Activated CD4-positive, alpha-beta T cell treated with anti-CD3 and anti-CD28 coated beads, Interleukin-2, amount 50 U/mL, for 1 hour (primary cell): ENCODE data around the gene C11orf91.
"Not testable (repeated sequence)": the region's sequence is repeated elsewhere in the genome, so short reads cannot be mapped to it uniquely, and the experiment has no call there.

ENCODE experiments used
- DNase-seq: peaks from one replicate; pipeline ENCODE4 v3.0.0-alpha.2; 2020

Gene C11orf91, protein sequence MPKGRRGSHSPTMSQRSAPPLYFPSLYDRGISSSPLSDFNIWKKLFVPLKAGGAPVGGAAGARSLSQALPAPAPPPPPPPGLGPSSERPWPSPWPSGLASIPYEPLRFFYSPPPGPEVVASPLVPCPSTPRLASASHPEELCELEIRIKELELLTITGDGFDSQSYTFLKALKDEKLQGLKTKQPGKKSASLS

DNA sequence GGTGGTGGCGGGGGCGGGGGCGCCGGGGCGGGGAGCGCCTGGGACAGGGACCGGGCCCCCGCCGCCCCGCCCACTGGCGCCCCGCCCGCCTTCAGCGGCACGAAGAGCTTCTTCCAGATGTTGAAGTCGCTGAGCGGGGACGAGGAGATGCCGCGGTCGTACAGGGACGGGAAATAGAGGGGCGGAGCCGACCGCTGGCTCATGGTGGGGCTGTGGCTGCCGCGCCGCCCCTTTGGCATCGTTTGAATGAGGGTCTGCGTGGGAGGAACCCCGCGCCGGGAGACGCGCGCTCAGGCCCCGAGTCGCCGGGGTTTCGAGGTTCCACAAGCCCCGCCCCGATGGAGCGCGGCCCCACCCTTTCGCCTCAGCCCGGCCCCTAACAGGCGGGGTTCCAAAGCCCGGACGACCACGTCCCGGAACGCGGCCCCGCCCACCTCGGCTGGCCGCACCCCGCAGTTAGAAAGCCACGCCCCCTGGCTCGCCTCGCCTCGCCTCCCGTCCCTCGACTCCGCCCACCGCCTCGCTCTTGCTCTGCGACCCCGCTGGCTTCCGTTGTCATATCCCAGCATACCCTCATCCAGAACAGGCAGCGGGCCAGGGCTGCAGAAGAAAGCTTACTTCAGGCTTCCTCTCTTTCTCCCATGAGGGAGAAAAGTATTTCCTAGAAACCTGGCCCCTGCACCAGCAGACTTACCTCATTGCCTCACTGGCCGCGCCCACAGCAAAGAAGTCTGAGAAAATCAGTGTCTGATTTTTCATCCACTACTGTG, at the start of gene C11orf91:
C11orf91 (minus strand) TSS at position 325 of the 770 bp plus-strand sequence; CDS start at position 239, 86 bp downstream.
- peak; percentile 95 for DNase-seq

DNA sequence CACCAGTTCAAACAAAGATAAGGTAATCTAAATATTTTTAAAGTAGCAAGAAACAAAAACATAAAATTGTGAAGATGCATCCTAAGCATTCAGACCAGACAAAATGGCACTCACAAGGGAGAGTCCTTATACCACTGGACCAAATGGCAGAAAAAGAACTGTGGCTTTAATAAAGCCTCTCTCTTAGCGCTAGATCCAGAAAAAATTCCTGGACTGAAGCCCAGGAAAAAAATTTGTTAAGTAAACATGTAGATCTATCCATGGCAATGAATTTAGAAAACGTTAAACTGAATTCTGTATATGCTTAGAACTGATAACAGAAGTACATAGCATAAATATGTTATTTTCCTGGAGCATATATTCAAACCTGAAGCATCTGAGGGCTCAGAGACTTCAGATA, 47.4 kb upstream of the C11orf91 start:
- no peak for DNase-seq

DNA sequence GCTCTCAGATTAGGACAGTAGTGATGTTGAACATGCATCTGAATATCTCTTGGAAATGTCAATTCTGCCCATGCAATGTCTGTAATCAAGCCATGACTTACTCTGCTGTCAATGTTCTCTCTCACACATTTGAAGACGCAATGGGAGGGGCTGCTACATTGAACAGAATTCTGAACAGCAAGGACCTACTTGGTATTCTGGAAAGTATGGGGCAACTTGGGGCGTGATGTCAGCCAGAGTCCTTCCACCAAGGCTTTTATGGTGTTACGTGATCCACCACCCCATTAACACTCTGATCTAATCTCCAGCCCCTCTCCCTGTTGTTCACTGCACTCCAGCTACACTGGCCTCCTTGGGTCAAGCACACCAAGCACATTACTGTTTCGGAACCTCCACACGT, 42.7 kb upstream of the C11orf91 start:
- DNase-seq = no peak

DNA sequence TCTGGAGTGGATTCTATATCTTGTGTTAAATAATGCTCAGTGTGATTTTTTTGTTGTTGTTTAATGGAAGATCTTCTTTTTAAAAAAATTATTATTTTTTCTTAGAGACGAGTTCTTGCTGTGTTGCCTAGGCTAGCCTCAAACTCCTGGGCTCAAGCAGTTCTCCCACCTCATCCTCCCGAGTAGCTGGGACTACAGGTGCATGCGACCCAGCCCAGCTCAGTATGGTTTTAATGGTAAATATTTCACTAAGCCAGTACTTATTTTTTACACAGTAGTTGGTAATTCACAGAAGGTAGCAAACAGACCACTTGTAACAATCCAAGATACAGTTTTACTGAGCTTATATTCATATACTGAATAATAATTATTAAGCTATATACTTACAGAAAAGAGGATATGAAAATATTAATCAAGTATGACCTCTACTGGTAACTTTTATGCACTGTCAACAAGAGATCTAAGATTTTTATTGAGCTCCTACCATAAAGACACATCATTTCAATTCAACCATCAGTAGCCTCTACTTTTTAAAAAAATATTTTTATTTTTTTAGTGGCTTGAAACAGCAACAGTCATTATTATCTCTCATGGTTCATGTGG, 41.7 kb upstream of the C11orf91 start:
- DNase-seq = no peak

DNA sequence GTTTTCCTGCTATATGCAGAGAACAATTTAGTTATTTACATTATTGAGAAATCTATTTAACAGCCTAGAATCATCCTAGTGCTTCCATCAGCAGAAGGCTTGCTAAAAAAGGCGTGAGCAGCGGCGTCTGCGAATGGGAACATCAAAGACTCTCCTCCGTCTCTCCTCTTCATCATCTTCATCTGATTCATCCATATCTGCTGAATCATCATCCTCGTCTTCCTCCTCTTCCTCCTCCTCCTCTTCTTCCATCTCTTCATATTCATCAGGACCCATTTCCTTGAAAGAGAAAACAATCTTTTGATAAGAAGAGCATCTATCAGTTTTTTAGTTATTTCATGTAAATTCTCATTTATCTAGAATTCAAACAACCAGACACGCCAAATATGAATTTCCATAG, 41.2 kb upstream of the C11orf91 start:
- no peak for DNase-seq

DNA sequence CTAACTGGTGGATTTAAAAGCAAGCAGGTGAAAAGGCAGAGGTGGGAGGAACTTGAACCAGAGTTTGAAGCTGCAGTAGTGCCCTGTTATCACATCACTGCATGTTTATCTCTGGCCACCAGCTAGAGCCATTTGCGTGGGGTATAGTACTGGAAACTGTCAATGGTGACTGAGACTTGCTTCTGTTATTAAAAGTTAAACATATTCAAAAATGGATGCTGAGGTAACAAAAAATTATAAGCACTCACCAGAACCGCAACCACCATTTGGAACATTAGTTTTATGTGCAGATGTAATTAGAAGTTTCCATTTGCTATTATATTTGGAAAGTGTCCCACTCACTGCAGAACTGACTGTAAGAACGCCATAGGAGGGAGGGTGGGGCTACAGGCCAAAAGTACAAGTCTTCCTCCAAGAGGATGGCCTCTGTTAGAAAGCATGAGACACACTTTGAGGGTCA, 36.8 kb upstream of the C11orf91 start:
- DNase-seq = no peak

DNA sequence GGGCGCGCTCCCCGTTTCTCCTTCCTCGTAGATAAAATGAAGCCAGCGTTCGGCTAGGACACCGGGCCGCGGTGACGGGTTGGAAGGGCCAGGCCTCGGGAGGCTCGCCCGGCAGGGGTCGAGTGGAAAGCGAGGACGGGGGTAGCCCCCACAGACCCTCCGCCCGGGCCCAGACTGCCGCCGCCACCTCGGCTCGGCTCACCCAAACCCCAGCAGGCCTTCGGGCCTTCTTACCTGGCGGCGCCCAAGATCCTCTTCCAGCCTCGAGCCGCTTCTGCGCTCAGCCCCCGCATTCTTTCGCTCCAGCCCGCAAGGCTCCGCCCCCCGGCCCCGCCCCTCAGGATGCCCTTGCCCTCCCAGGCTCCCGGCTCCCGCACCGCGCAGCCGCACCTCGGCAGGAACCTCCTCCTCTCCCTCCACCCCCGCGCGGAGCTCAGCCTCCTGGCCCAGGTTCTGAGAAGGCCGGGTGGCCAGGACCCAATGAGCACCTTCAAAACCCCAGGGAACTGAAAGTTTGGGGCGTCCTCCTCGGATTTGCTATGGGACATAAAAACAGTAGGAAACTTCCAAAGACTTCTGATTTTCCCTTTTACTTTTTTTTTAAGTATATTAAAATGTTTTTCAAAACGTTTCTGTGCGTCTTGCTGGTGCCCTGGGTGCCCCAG, 35.7 kb upstream of the C11orf91 start, which contains the start of gene CD59:
CD59 (minus strand) TSS at position 276 of the 665 bp plus-strand sequence. CDS start 13,978 bp downstream, outside the sequence.
- DNase-seq = peak; percentile 90

DNA sequence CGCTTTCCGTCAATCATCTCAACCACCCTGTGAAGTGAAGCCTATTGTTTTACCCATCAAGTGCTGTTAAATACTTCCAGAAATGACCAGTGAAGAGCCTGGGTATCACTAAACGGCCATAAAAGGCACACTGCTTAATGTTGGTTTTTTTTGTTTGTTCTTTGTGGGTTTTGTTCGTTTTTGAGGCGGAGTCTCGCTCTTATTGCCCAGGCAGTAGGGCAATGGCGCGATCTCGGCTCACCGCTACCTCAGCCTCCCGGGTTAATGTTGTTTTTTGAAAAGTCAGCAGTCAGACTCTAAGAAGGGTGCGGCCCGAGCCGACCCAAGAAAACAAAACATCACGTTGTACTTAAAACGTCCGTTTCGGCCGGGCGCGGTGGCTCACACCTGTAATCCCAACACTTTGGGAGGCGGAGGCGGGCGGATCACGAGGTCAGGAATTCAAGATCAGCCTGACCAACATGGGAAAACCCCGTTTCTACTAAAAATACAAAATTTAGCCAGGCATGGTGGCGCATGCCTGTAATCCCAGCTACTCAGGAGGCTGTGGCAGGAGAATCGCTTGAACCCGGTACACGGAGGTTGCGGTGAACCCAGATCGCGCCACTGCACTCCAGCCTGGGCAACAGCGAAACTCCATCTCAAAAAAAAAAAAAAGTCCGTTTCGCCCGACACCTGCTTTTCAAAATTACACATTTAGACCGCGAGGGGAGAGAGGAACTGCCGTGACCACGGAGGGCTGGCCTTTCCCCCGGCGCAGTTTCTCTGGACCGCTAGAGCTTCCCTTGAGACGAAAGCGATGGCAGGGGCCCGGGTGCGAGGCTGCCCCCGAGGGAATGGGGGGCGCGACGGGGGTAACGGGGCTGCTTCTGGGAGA, 34.9 kb upstream of the C11orf91 start:
- DNase-seq = peak; percentile 42

DNA sequence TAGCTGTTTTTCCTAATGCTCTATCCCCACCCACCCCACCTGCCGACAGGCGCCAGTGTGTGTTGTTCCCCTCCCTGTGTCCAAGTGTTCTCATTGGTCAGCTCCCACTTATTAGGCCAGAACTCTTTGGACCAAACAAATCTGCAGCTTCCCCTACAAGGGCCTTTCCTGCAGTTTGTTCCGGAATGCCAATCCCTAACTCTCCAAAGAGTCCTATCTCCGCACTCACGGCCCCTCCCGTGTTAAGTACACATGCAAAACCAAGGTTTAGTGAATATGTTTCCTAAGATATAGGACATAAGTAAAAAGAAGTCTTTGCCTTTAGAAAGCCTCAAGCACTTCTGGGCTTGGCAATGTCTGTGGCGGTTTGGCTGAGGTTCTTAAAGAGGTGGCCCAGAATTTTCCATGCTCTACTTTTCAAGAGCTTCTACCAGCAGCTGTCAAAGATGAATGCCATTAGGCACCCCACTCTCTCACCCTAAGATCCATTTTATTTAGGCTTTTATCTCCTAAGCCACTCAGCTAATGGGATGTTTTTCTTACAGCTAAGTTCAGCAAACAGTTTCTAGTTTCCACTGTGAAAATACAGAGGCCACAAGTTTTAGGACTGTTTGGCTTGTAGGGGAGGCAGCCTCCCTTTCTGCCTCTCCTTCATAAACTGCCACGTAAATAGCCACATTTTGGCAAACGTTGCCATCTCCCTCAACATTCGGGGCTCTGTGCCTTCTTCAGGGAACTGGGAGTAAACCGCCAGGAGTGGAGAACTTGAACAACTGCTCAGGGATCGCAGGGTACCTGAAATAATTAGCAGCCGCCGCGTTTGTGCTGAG, 34.0 kb upstream of the C11orf91 start:
- DNase-seq = no peak

DNA sequence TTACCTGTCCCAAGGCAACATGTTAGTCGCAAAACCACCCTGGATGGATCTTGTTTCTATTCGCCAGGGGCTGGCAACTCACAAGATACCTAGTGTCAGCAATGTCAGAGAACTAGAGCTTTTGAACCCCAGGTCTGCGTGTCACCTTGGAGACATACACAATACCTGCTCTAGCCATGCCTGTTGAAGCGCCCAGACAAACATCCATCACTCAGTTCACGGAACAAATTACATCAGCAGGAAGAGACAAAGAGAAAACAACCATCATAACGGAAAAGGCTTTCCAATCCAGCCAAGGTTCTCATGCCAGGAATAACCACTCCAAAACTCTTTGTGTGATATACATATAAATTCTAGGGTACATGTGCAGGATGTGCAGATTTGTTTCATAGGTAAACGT, 33.4 kb upstream of the C11orf91 start:
- no peak for DNase-seq

DNA sequence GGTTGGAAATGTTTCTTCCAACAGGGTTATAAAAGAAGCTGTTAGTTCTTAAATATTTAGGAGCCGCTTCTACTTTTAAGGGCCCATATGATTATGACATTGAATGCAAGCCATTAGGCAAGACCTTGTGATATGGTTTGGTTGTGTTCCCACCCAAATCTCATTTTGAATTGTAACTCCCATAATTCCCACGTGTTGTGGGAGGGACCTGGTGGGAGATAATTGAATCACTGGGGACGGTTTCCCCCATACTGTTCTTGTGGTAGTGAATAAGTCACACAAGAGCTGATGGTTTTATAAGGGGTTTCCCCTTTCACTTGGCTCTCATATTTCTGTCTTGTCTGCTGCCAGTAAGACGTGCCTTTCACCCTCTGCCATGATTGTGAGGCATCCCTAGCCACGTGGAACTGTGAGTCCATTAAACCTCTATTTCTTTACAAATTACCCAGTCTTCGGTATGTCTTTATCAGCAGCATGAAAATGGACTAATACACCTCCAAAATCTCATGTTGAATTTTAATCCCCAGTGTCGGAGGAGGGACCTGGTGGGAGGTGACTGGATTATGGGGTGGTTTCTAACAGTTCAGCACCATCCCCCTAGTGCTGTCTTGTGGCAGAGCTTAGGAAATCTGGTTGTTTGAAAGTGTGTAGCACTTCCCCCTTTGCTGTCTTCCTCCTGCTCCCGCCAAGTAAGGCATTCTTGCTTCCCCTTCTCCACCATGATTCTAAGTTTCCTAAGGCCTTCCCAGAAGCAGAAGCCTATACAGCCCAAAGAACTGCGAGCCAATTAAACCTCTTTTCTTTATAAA, 31.3 kb upstream of the C11orf91 start:
- DNase-seq = no peak

DNA sequence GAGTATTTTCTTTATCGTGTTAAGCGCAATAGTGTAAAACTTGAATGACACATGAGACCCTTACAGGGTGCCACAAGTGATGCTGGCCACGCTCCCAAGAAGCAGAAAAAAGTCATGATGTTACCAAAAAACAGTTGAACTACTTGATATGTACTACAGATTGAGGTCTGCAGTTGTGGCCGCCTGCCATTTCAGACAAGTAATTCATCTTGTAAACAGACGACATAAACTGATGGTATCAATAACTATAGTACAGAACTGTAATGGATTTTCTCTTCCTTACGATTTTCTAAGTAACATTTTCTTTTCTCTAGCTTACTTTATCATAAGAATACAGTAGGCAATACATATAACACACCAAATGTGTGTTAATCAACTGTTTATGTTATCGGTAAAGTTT, 30.1 kb upstream of the C11orf91 start:
- no peak for DNase-seq

DNA sequence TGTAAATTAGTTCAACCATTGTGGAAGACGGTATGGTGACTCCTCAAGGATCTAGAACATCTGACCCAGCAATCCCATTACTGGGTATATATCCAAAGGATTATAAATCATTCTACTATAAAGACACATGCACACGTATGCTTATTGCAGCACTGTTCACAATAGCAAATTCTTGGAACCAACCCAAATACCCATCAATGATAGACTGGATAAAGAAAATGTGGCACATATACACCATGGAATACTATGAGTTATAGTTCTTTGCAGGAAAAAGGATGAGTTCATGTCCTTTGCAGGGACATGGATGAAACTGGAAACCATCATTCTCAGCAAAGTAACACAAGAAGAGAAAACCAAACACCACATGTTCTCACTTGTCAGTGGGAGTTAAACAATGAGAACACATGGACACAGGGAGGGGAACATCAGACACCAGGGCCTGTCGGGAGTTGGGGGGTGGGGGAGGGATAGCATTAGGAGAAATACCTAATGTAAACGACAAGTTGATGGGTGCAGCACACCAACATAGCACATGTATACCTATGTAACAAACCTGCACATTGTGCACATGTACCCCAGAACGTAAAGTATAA, 28.5 kb upstream of the C11orf91 start:
- DNase-seq = not testable (repeated sequence)

DNA sequence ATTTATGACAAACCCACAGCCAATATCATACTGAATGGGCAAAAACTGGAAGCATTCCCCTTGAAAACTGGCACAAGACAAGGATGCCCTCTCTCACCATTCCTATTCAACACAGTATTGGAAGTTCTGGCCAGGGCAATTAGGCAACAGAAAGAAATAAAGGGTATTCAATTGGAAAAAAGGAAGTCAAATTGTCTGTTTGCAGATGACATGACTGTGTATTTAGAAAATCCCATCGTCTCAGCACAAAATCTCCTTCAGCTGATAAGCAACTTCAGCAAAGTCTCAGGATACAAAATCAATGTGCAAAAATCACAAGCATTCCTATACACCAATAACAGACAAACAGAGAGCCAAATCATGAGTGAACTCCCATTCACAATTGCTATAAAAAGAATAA, 26.9 kb upstream of the C11orf91 start:
- not testable (repeated sequence) for DNase-seq

DNA sequence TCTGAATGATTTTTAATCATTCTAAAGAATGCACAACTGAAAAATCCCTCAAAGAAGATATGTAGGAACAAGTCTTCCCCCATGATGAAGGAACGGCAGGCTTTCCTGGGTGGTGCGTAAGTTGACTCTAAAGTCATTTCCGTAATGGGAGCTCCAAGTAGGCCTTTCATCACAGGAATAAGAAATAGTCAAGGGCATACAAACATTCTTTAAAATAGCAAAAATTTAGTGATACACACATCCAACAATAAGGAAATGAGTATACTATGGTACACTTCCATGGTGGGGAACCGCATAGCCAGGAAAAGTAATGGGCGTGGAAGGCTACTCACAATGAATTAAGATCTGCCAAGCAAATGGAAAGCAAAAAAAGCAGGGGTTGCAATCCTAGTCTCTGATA, 24.9 kb upstream of the C11orf91 start:
- DNase-seq = no peak

DNA sequence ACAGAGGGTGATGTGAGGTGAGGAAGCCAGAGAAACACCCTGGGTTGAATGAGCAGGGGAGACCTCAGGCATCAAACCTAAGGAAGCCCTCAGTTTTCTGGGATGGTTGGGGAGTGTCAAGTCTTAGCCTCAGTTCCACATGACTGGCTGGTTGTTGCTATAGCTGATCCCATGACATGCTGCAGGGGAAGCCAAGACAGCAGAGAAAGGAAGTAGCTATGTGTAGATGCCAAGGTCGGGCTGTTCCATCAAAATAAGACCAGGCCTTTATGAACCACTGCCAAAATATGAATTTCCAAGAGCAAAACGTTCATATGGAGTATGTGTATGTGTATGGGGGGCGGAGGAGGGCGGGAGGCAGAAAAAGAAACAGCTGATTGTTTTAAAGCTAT, 24.0 kb upstream of the C11orf91 start:
- DNase-seq = no peak

DNA sequence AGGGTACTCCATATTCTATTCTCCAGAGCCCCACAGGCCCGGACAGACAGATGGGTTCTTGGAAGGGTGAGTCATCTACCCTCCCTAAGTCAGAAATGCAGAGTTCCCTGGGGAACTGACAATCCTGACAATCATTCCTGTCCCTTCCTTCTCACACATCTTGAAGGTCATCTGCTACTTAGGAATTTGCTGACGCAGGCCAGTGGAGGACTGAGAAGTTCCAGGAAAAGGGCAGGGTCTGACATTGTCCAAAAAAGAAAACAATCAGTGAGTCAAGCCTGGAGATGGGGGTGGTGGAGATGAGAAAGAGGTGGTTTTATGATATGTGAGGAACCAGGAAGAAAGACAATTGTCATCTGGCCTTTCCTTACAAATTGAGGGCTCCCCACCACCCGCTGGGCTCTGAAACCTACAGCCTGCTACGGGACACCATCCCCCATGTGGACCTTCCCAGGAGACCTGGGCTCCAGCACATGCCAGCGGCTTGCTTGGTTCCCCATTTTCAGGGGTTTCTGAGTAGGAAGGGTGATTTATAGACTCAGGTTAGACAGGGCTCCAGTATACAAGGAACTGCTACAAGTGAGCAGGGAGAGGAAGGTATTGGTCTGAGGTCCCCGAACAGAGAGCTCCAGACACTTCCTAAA, 22.7 kb upstream of the C11orf91 start:
- no peak for DNase-seq

DNA sequence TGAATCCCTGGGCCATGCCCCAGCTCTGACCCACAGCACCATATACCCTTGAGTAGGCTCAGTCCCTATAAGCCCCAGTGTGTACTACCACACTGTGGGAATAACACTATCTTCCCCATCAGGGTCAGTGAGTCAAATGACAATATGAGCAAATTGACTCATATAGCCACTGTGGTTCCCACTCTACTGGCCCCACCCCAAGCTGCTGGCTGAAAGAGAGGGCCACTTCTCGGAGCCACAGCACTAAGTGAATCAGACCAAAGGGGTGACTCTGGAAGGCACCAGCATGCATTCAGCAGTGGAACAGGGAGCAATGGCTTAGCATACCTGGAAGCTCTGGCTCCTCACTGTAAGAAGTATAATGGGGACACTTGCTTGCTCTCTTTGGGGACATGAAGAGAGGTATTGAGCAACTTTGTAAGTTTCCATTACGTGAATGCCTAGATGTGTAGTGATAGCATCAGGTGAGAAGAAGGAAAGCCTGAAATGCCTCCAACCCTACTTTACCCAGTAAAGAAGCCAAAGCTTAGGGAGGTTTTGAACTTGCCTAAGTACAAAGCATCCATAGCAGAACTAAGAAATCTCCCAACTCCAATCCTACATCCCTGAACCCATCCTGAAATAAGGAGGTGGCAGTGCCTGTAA, 22.1 kb upstream of the C11orf91 start:
- DNase-seq = no peak

DNA sequence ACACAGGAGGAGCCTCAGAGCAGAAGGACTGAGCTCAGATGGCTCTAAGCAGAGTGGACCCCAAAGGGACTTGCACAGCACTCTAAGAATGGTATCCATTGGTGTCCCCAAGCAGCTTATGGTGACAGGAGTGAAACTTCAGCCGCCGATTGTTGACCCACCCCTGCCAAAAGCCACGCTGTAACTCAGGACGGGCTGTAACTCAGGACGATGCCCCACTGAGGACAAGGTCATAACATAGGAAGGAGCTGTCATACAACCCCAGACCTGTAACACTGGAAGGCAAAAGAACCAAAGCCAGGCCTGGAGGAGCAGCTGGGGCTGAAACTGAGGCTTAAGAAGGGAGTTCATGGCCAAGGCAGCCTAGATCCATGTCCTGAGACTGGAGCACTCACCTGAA, 21.4 kb upstream of the C11orf91 start:
- DNase-seq = no peak
